MCF 10A (cell line): ENCODE data around the gene ARHGAP15. TPM values are rescaled to one million over a fixed set of nuclear protein-coding genes. Genes with fewer than 3 reads are reported as not detected.

ENCODE experiments used
- BruUV-seq: library from RNA; stranded (reverse); fragments of 400-500 nt; replicated peaks from 2 replicates; lab custom pipeline; 2021; lab: Mats Ljungman, UMichigan
- CTCF ChIA-PET: fragments of 300-600 bp; sonication (Branson Sonifier 250); formaldehyde crosslinking; extraction: SDS; loops from one replicate; lab custom pipeline; 2021; ENCODE audit warnings: antibody characterized with exemption, inconsistent platforms; lab: Yijun Ruan, JAX
- POLR2A ChIA-PET: fragments of 300-600, 350-650 bp; sonication (Branson Sonifier 250); formaldehyde crosslinking; extraction: SDS; loops from one replicate; lab custom pipeline; 2020; ENCODE audit warnings: antibody characterized with exemption, inconsistent platforms; lab: Yijun Ruan, JAX
- DNase-seq: peaks from one replicate; pipeline ENCODE4 v3.0.0-alpha.2; 2018; ENCODE audit not compliant: unreplicated experiment
- H3K27ac Mint-ChIP-seq: one replicate; pipeline ENCODE4 v1.8.0; 2022; ENCODE audit warnings: mild to moderate bottlenecking, low read depth, mixed read lengths; ENCODE audit not compliant: unreplicated experiment
- H3K27me3 Mint-ChIP-seq: one replicate; pipeline ENCODE4 v1.8.0; 2022; ENCODE audit warnings: mixed read lengths; ENCODE audit not compliant: insufficient read depth, unreplicated experiment
- H3K36me3 Mint-ChIP-seq: one replicate; pipeline ENCODE4 v1.8.0; 2022; ENCODE audit warnings: mild to moderate bottlenecking, moderate library complexity, mixed read lengths; ENCODE audit not compliant: insufficient read depth, unreplicated experiment
- H3K4me1 Mint-ChIP-seq: one replicate; pipeline ENCODE4 v1.8.0; 2022; ENCODE audit warnings: mixed read lengths; ENCODE audit not compliant: insufficient read depth, unreplicated experiment
- H3K4me3 Mint-ChIP-seq: one replicate; pipeline ENCODE4 v1.8.0; 2022; ENCODE audit warnings: mild to moderate bottlenecking, moderate library complexity, mixed read lengths; ENCODE audit not compliant: unreplicated experiment
- H3K9me3 Mint-ChIP-seq: one replicate; pipeline ENCODE4 v1.8.0; 2022; ENCODE audit warnings: mixed read lengths; ENCODE audit not compliant: unreplicated experiment
- intact Hi-C: fragments of 100-400 bp; cut with micrococcal nuclease; formaldehyde crosslinking; loops from 2 replicates; pipeline ENCODE4 v1.14.1; 2022
- total RNA-seq: library from RNA; stranded (reverse); gene quantifications from 2 replicates; pipeline ENCODE4 v1.2.3, GENCODE V29; 2022
- TF ChIP-seq, protein P1 (sequence below): fragments of 200-600 bp; IDR thresholded peaks from one replicate; pipeline ENCODE4 v1.8.0; 2022; ENCODE audit warnings: antibody characterized with exemption, mild to moderate bottlenecking; ENCODE audit not compliant: unreplicated experiment

The ARHGAP15 gene
- total RNA-seq, 1 experiment from 2014 or later: not detected

DNA sequence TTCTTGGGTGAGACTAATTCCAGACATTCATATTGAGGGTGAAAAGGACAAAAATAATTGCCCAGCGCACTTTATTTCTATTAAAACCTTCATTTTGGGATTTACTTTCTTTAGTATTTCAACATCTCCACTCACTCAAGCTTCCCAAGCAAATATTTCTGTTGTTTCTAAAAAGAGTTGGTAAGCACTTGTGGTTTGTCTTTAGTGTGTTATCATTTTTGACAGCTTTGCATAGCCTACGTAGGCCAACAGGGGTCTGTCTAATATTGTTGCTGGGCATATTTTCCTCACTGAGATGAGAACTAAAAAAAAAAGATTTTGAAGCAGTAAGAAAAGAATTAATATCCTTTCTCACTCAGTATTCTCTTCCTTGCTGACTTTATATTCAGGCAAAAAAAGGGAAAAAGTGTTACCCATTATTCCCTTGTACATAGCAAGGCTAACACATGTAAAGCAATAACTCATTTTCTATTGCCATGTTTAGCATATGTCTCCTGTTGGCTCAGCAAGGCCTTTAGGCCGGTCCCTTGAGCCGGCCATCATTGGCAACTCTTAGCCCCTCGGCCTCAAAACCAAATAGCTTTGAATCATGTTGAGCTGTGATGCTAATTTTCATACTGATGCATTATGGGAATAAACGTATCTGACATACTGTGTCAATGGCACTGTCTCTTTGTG is 494.2 kb downstream of the ARHGAP15 start:
- H3K27me3 Mint-ChIP-seq: no peaks in the 10 kb centered on the region
- no peak for DNase-seq
- BruUV-seq: no TSS peak
- no peaks in the 10 kb centered on the region for H3K4me1 Mint-ChIP-seq
- no peaks in the 10 kb centered on the region for H3K36me3 Mint-ChIP-seq
- no peak overlapping the region for H3K4me3 Mint-ChIP-seq
- CTCF ChIA-PET: interaction anchor here (0.6 kb wide), 2 partner anchors 375 to 1743 kb away, joined by 3 read pairs; no protein-coding TSS in a partner anchor
- TF ChIP-seq, protein P1, sequence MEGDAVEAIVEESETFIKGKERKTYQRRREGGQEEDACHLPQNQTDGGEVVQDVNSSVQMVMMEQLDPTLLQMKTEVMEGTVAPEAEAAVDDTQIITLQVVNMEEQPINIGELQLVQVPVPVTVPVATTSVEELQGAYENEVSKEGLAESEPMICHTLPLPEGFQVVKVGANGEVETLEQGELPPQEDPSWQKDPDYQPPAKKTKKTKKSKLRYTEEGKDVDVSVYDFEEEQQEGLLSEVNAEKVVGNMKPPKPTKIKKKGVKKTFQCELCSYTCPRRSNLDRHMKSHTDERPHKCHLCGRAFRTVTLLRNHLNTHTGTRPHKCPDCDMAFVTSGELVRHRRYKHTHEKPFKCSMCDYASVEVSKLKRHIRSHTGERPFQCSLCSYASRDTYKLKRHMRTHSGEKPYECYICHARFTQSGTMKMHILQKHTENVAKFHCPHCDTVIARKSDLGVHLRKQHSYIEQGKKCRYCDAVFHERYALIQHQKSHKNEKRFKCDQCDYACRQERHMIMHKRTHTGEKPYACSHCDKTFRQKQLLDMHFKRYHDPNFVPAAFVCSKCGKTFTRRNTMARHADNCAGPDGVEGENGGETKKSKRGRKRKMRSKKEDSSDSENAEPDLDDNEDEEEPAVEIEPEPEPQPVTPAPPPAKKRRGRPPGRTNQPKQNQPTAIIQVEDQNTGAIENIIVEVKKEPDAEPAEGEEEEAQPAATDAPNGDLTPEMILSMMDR: no peak
- intact Hi-C loops: no loop called here
- POLR2A ChIA-PET: no interaction called here
- peaks cover 8% of the 10 kb centered on the region for H3K9me3 Mint-ChIP-seq
- no peak overlapping the region for H3K27ac Mint-ChIP-seq

- Mint-ChIP-seq H3K4me3 (no peak overlapping the region), H3K36me3 (no peaks in the 10 kb centered on the region), H3K4me1 (no peaks in the 10 kb centered on the region), H3K27me3 (no peaks in the 10 kb centered on the region), H3K9me3 (peaks cover 8% of the 10 kb centered on the region), H3K27ac (no peak overlapping the region)
- POLR2A ChIA-PET: no interaction called here
- DNase-seq: no peak
- CTCF ChIA-PET: interaction anchor here (0.6 kb wide), 2 partner anchors 375 to 1742 kb away, joined by 3 read pairs; no protein-coding TSS in a partner anchor
- TF ChIP-seq, protein P1: no peak
- BruUV-seq: no TSS peak
- intact Hi-C loops: no loop called here
These were observed 494.7 kb downstream of the ARHGAP15 start for GRCh38 chr2:143623909-143624260.

- Mint-ChIP-seq H3K4me1 (no peaks in the 10 kb centered on the region), H3K27ac (no peak overlapping the region), H3K9me3 (peaks cover 8% of the 10 kb centered on the region), H3K4me3 (no peak overlapping the region), H3K36me3 (no peaks in the 10 kb centered on the region), H3K27me3 (no peaks in the 10 kb centered on the region)
- intact Hi-C loops: no loop called here
- ChIA-PET POLR2A (no interaction called here), CTCF (interaction anchor here (0.7 kb wide), 1 partner anchor 16 kb away, joined by 3 read pairs; no protein-coding TSS in a partner anchor)
- no TSS peak for BruUV-seq
- TF ChIP-seq, protein P1: no peak
- DNase-seq: peak; percentile 34
These were observed 500.1 kb downstream of the ARHGAP15 start for GRCh38 chr2:143629340-143629739.

DNA sequence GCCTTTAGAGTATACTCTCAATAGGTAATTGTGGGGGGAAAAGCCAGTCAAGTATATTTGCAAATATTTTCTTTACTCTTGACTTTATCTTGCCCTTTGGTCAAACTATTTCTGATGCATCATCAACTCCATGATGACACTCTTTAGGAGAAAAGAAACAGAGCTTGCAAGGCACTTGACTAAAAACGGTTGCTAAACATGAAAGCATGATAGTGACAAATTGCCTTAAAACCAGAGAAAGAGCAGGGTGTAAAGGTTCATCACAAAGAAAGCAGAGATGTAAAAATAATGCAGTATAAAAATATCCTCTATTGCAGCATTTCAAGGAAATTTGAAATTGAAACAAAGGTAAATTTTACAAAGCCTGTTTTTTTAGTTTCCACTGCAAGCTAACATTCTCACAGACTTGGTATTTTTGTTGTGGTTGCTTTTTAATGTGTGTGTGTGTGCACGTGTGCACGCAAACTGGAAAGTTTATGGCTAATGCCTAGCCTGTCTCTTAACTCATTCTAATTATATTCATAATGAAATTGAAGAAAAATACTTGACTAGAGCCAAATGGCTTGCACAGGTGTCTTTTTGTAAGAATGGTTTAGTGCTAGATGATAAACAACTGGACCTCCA is 503.6 kb downstream of the ARHGAP15 start:
- Mint-ChIP-seq H3K36me3 (no peaks in the 10 kb centered on the region), H3K27me3 (no peaks in the 10 kb centered on the region), H3K4me3 (no peak overlapping the region), H3K4me1 (no peaks in the 10 kb centered on the region), H3K9me3 (peaks cover 9% of the 10 kb centered on the region), H3K27ac (no peak overlapping the region)
- intact Hi-C loops: no loop called here
- no TSS peak for BruUV-seq
- DNase-seq: no peak
- ChIA-PET POLR2A (no interaction called here), CTCF (interaction anchor here (0.5 kb wide), 1 partner anchor 235 kb away, joined by 4 read pairs; no protein-coding TSS in a partner anchor)
- TF ChIP-seq, protein P1: no peak
